BLaER1 (cell line): ENCODE data around the gene KDSR.
A peak's percentile ranks its signal among the peaks of the same experiment; 100 is the strongest.

Experiments
- H3K27ac ChIP-seq: shearing (Covaris generic); formaldehyde crosslinking; 2 replicates; pipeline ENCODE4 v1.8.1; 2022
- H3K27me3 ChIP-seq: shearing (Covaris generic); formaldehyde crosslinking; 2 replicates; pipeline ENCODE4 v1.8.1; 2022
- H3K36me3 ChIP-seq: shearing (Covaris generic); formaldehyde crosslinking; 2 replicates; pipeline ENCODE4 v1.8.1; 2022
- H3K4me1 ChIP-seq: shearing (Covaris generic); formaldehyde crosslinking; 2 replicates; pipeline ENCODE4 v1.8.1; 2022
- H3K4me2 ChIP-seq: shearing (Covaris generic); formaldehyde crosslinking; 2 replicates; pipeline ENCODE4 v1.8.1; 2022
- H3K4me3 ChIP-seq: shearing (Covaris generic); formaldehyde crosslinking; 2 replicates; pipeline ENCODE4 v1.8.1; 2022
- H3K9ac ChIP-seq: shearing (Covaris generic); formaldehyde crosslinking; 2 replicates; pipeline ENCODE4 v1.8.1; 2022
- H3K9me3 ChIP-seq: shearing (Covaris generic); formaldehyde crosslinking; 2 replicates; pipeline ENCODE4 v1.8.1; 2022
- H4K20me1 ChIP-seq: shearing (Covaris generic); formaldehyde crosslinking; 2 replicates; pipeline ENCODE4 v1.8.1; 2022
- Cebpa-rat ChIP-seq: shearing (Covaris generic); IDR thresholded peaks from 2 replicates; pipeline ENCODE4 v1.8.1; 2022

Gene KDSR

GRCh38 chr18:63298400-63299365, 68.3 kb downstream of the KDSR start:
- Histone ChIP-seq H3K27me3 (no peaks in the 10 kb centered on the region), H4K20me1 (peaks cover 99% of the 10 kb centered on the region), H3K4me3 (no peak overlapping the region), H3K9me3 (peaks cover 7% of the 10 kb centered on the region; the same call in 1 of the 2 replicates), H3K9ac (no peak overlapping the region), H3K27ac (no peak overlapping the region), H3K36me3 (peaks cover 94% of the 10 kb centered on the region), H3K4me1 (peaks cover 31% of the 10 kb centered on the region), H3K4me2 (no peak overlapping the region)
- TF ChIP-seq Cebpa-rat, result no peak

DNA sequence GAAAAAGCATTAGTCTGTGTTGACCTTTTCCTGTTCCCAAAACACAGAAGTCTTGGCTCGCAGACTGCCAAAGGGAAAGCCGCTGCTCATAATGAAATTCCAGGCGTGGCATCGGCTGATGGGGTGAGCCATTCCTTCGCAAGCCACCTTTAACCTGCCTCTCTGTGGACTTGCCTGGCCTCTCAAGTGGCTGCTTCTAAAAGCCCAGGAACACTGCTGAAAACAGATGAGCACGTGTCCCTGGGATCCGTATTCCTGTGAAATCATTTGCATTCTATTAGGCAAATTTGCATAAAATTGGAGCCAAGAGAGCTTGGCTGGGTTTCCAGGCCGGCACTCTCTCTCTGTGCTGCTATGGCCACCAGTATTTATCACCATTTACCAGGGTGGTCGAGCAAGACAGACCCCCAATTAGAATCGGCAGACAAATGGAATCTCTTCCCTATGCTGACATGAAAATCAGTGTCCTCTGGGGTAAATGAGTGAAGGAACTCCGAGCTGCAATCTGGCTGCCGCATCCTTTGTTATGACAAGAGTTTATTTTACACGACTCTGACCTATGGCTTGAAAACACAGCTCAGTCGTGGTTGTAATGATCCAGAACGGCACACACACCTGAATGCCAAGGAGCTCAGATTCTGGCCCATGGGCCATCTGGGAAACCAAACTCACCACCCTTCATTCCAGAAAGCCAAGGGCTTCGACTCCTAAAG, 69.2 kb downstream of the KDSR start:
- no peak overlapping the region for H3K4me3 ChIP-seq
- no peak overlapping the region for H3K27ac ChIP-seq
- no peak overlapping the region for H3K4me2 ChIP-seq
- peaks cover 99% of the 10 kb centered on the region for H4K20me1 ChIP-seq
- no peaks in the 10 kb centered on the region for H3K27me3 ChIP-seq
- H3K36me3 ChIP-seq, result peaks cover 99% of the 10 kb centered on the region
- H3K4me1 ChIP-seq, result peaks cover 31% of the 10 kb centered on the region
- H3K9me3 ChIP-seq, result peaks cover 11% of the 10 kb centered on the region; the same call in 1 of the 2 replicates
- no peak for TF ChIP-seq Cebpa-rat
- H3K9ac ChIP-seq, result no peak overlapping the region

DNA sequence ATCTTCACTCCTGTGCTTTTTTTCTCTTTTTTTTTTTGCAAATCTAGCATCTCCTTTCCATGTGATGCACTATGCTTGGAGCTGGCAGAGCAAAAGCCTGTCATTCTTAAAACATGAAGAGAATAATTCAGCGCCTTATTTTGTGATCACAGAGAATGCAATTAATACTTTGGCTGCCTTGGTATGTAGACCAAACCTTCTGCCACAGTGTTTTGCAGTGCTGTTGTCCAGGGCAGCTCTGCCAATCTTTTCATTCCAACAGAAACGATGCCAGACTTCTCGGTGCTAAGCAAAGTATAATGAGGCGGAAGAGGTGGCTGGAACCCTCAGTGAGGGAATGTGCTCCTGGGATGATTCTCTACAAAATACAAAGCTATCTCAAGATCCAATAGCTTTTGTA, 73.1 kb downstream of the KDSR start:
- peaks cover 11% of the 10 kb centered on the region; the same call in 1 of the 2 replicates for H3K9me3 ChIP-seq
- no peaks in the 10 kb centered on the region for H3K27me3 ChIP-seq
- H3K4me2 ChIP-seq, result no peak overlapping the region
- no peak for TF ChIP-seq Cebpa-rat
- H3K4me1 ChIP-seq, result peaks cover 43% of the 10 kb centered on the region
- H3K27ac ChIP-seq, result no peak overlapping the region
- H3K4me3 ChIP-seq, result no peak overlapping the region
- H4K20me1 ChIP-seq, result peaks cover 99% of the 10 kb centered on the region
- H3K9ac ChIP-seq, result no peak overlapping the region
- peaks cover 99% of the 10 kb centered on the region for H3K36me3 ChIP-seq

- peaks cover 52% of the 10 kb centered on the region for H3K4me1 ChIP-seq
- no peak overlapping the region for H3K27ac ChIP-seq
- H3K9ac ChIP-seq, result no peak overlapping the region
- no peak overlapping the region for H3K4me3 ChIP-seq
- no peak for TF ChIP-seq Cebpa-rat
- peak overlapping the region; percentile 29 for H3K4me2 ChIP-seq
- H3K27me3 ChIP-seq, result no peaks in the 10 kb centered on the region
- H4K20me1 ChIP-seq, result peaks cover 99% of the 10 kb centered on the region
- H3K9me3 ChIP-seq, result 0 out of 2 replicates have a peak, but pooled peaks cover 10% of the 10 kb centered on the region
- peaks cover 99% of the 10 kb centered on the region for H3K36me3 ChIP-seq
Observed at GRCh38 chr18:63292831-63293683, 73.9 kb downstream of the KDSR start.

- peaks cover 67% of the 10 kb centered on the region for H3K4me1 ChIP-seq
Observed at GRCh38 chr18:63291278-63291677, 75.7 kb downstream of the KDSR start.

DNA sequence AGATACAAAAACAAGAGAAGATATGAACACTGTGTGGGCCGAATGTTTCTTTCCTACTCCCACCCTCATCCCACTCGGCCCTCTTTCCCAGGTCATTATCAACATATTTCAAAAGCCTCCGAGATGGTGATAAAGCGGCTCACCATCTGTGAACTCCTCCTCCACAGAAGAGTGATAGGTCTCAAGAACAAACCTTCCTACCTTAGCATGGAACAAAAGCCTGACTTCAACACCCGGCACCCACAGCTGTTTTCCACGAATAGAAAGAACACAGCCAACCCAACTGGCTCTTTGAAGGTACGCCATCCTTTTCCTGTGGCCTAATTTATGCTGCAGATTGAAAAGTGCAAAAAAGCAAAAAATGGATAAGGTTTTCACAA, 76.2 kb downstream of the KDSR start:
- no peak for TF ChIP-seq Cebpa-rat
- no peak overlapping the region for H3K9ac ChIP-seq
- H3K36me3 ChIP-seq, result peaks cover 100% of the 10 kb centered on the region
- H4K20me1 ChIP-seq, result peaks cover 99% of the 10 kb centered on the region
- 0 out of 2 replicates have a peak, but pooled peaks cover 10% of the 10 kb centered on the region for H3K9me3 ChIP-seq
- peaks cover 67% of the 10 kb centered on the region for H3K4me1 ChIP-seq
- 0 out of 2 replicates have a peak overlapping the region, but pooled peaks have one; percentile 32 for H3K4me2 ChIP-seq
- no peaks in the 10 kb centered on the region for H3K27me3 ChIP-seq
- H3K27ac ChIP-seq, result no peak overlapping the region
- H3K4me3 ChIP-seq, result no peak overlapping the region

More at GRCh38 chr18:63291278-63291677, 75.7 kb downstream of the KDSR start:
- peaks cover 99% of the 10 kb centered on the region for H4K20me1 ChIP-seq
- H3K4me2 ChIP-seq, result peak overlapping the region; percentile 32; the same call in 1 of the 2 replicates
- H3K4me3 ChIP-seq, result no peak overlapping the region
- no peaks in the 10 kb centered on the region for H3K27me3 ChIP-seq
- no peak overlapping the region for H3K27ac ChIP-seq
- 0 out of 2 replicates have a peak, but pooled peaks cover 10% of the 10 kb centered on the region for H3K9me3 ChIP-seq
- H3K9ac ChIP-seq, result no peak overlapping the region
- no peak for TF ChIP-seq Cebpa-rat
- H3K36me3 ChIP-seq, result peaks cover 100% of the 10 kb centered on the region

- H3K4me1 ChIP-seq, result peaks cover 67% of the 10 kb centered on the region
- peaks cover 100% of the 10 kb centered on the region for H3K36me3 ChIP-seq
- no peak overlapping the region for H3K4me2 ChIP-seq
- TF ChIP-seq Cebpa-rat, result no peak
- H4K20me1 ChIP-seq, result peaks cover 99% of the 10 kb centered on the region
- H3K9me3 ChIP-seq, result 0 out of 2 replicates have a peak, but pooled peaks cover 10% of the 10 kb centered on the region
- no peak overlapping the region for H3K27ac ChIP-seq
- H3K27me3 ChIP-seq, result no peaks in the 10 kb centered on the region
- no peak overlapping the region for H3K9ac ChIP-seq
- H3K4me3 ChIP-seq, result no peak overlapping the region
Observed at GRCh38 chr18:63290166-63290820, 76.7 kb downstream of the KDSR start.

DNA sequence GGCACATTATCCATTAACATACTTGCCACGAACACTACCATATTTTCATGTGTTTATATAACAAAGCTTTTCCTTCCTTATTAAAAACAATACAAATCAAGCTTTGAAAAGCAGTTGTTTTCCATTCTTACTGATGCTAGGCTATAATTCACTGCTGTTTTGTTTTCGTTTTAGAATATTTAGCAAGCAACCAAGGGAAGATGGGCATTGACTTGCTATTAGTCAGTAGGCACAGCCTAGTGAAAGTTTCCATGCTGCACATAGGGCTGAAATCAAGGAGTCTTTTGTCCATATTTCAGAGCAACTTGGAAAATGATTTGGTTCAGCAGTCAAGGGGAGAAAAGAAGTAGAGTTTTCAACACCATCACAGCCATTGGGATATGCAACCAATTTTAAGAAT, 78.7 kb downstream of the KDSR start:
- Histone ChIP-seq H4K20me1 (peaks cover 100% of the 10 kb centered on the region), H3K4me2 (no peak overlapping the region), H3K4me1 (peaks cover 59% of the 10 kb centered on the region), H3K4me3 (no peak overlapping the region), H3K27me3 (no peaks in the 10 kb centered on the region), H3K36me3 (peaks cover 100% of the 10 kb centered on the region), H3K9ac (no peak overlapping the region), H3K27ac (no peak overlapping the region), H3K9me3 (0 out of 2 replicates have a peak, but pooled peaks cover 10% of the 10 kb centered on the region)
- TF ChIP-seq Cebpa-rat, result no peak
